ENCODE measurements around the gene MRTFA.
"Not testable (repeated sequence)": the region's sequence is repeated elsewhere in the genome, so short reads cannot be mapped to it uniquely, and the experiment has no call there.

Gene MRTFA

DNA sequence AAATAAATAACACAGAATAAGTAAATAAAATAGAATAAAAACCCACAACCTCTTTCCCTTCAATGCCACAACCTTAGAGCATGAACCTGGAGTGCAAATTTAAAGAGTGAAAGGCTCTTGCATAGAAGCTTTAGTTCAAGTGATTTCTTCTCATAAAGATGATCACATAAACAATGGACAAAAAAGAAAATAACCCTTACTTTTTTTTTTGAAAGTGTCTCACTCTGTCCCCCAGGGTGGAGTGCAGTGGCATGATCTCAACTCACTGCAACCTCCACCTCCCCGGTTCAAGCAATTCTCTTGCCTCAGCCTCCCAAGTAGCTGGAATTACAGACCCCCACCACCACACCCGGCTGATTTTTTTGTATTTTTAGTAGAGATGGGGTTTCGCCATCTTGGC lies 10.7 kb downstream of the MRTFA start:
- DNase-seq: not testable (repeated sequence)

DNA sequence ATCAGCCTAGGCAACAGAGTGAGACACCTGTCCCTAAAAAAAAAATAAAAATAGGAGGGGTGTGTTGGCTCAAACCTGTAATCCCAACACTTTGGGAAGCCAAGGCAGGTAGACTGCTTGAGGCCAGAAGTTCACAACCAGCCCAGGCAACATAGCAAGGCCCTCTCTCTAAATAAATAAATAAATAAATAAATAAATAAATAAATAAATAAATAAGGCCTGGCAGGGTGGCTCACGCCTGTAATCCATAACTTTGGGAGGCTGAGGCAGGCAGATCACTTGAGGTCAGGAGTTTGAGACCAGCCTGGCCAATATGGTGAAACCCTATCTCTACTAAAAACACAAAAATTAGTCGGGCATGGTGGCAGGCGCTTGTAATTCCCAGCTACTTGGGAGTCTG lies 11.2 kb downstream of the MRTFA start:
- not testable (repeated sequence) for DNase-seq

- DNase-seq: no peak
Measured at GRCh38 chr22:40624770-40625169, 11.7 kb downstream of the MRTFA start.

- DNase-seq: no peak
Measured at GRCh38 chr22:40621309-40622151, 15.0 kb downstream of the MRTFA start.

- no peak for DNase-seq
Measured at GRCh38 chr22:40620464-40621046, 16.0 kb downstream of the MRTFA start.

GRCh38 chr22:40618400-40618799 lies 18.1 kb downstream of the MRTFA start:
- DNase-seq: no peak

GRCh38 chr22:40616578-40616977 lies 19.9 kb downstream of the MRTFA start:
- no peak for DNase-seq

- DNase-seq: no peak
Measured at GRCh38 chr22:40613067-40613466, 23.5 kb downstream of the MRTFA start.

DNA sequence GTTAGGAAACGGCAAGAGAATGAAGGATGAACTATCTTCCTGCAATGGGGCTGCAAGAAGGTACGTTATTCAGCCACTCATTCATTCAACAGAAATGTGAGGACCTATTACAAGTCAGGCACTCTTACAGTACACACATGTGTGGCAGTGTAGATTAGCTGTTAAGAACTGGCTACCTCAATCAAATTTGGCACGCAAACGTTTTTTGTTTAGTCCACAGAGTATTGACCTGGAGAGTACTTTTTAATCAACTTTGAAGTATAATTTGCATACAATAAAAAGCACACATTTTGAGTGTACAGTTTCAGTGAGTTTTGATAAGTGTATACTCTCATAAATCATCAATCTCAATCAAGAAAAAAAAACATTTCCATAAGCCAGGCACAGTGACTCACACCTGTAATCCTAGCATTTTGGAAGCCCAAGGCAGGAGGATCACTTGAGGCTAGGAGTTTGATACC lies 24.2 kb downstream of the MRTFA start:
- no peak for DNase-seq

DNA sequence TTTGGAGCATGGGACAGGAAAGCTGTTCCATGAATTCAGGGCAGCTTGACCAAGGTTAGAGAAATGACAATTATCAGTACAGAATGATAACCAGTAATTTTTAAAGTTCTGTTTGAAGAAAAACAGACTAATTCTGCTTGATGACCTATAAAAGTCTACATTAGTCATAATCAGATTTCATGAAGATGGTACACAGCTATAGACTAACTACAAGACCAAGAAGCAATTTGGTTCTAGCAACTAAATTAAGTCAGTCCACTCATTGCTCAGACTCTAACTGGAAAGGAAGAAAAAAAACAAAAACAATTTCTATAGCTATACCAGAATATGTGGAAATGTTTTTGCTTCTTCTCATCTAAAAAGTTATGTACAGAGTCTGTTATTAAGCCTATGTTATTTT lies 24.9 kb downstream of the MRTFA start:
- no peak for DNase-seq

DNA sequence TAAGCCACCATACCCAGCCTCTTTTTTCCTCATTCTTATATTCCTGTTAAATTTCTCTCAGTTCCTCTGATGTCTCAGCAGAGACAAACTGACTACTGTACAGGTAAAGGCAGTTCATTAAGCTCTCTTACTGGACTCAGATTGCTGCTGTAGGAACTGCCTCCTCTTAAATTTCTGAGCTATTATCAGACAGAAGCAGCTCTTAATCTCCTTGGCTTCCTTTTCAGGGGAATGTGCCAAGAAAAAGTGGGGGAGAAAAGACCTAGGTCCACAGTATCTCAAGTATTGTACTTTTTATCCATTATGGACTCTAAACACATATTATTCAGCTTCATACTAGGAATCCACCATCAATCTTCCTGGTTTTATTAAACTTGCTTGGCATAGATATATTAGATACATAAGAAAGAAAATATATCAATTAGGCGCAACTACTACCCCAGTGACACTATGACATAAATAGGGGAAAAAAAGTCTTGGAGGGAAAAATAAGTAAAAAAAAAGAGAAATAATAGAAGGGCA lies 26.1 kb downstream of the MRTFA start:
- DNase-seq: no peak

- DNase-seq: no peak
Measured at GRCh38 chr22:40609216-40609615, 27.3 kb downstream of the MRTFA start.

DNA sequence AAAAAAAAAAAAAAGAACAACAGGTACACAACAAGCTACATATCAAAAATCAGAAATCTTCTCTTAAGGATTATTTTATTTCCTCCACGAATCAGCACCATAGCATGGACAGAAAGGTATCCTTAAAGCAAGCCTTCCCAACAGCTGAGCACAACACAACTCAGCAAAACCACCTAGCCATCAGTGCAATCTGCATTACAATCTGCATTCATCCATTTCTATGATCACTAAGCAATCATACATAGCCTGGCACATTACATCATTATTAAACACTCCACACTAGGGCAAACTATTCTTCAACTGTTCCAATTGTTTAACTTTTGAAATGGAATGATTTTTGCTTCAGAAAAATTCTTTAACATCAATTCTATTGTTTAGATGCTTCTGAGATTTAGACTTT lies 29.0 kb downstream of the MRTFA start:
- no peak for DNase-seq

DNA sequence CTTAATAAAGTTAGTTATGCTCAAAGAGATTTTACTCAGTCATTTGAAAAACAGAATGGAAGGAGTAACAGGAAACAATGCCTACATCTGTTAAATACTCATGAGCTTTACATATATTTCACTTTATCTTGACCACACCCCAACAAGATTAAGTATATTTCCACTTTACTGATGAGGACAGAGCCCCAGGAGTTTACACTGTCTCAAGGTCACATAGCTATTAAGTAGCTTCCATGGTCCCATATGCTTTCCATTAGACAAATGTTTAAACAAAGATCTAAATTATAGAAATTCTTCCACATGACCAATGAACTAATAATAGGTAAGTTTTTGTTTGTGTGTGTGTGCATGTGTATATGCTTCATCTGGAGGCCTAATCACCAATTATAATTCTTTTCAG lies 30.2 kb downstream of the MRTFA start:
- no peak for DNase-seq

DNA sequence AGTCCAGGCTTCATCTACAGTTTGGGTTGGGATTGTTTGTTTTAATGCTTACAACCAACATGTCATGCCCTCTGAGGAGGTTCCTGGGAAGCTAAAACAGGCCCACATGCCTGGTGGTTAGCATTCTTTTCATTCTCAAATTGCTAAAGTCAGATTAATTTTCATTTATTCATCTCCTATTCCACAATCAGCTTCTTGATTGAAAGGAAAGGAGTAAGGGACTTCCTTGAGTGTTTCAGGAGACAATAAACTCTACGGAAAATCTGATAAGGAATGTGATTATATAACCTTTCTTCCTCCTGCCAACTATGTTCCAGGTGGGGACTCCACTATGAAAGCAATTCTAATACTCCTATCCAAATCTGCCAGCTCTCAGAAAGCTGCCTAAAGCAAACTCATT lies 30.8 kb downstream of the MRTFA start:
- no peak for DNase-seq

DNA sequence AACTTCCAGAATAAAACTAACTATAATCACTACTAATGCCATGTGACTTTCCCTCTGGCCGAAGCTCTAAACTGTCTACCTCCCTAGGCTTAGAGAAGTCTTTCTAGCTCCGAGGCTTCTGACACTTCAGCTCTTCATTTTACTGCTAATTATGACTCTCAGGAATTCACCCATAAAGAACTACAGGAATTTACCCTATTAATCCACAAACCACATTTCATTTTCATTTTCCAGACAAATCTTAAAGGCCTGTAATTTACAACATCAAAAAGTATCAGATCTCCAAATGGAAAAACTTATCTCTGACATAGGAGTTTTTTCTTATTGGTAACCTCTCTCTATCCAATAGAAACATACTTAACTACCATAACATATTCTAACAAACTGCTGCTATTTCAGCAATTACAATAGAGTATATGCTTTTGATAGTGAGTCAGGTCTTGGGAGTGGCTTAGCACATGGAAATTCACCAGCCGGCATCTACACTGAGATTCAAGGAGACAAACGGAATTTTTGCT lies 33.4 kb downstream of the MRTFA start:
- no peak for DNase-seq

DNA sequence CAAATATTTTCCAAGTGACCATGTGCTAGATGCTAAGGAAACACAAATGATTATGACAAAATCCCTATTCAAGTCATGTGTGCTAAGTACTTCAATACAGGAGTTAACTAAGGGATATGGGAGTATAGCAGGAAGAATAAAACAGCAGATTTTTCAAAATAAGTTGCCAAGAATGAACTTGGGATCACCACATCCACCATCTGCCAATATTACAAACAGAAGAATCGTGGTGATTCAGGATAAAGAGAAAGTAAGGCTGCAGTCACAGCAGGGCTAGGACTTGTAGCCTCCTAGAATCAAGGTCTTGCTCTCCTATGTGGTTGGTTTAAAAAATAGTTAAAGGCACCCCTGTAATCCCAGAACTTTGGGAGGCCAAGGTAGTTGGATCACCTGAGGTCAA lies 34.3 kb downstream of the MRTFA start:
- DNase-seq: no peak

GRCh38 chr22:40599731-40600130 lies 36.8 kb downstream of the MRTFA start:
- no peak for DNase-seq

DNA sequence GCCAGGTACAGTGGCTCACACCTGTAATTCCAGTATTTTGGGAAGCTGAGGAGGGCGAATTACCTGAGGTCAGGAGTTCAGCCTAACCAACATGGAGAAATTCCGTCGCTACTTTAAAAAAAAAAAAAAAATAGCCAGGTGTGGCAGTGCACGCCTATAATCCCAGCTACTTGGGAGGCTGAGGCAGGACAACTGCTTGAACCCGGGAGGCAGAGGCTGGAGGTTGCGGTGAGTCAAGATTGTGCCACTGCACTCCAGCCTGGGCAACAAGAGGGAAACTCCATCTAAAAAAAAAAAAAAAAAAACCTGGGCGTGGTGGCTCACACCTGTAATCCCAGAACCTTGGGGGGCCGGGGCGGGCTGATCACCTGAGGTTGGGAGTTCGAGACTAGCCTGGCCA lies 37.8 kb downstream of the MRTFA start:
- DNase-seq: not testable (repeated sequence)

GRCh38 chr22:40597526-40598430 lies 38.7 kb downstream of the MRTFA start:
- DNase-seq: no peak

DNA sequence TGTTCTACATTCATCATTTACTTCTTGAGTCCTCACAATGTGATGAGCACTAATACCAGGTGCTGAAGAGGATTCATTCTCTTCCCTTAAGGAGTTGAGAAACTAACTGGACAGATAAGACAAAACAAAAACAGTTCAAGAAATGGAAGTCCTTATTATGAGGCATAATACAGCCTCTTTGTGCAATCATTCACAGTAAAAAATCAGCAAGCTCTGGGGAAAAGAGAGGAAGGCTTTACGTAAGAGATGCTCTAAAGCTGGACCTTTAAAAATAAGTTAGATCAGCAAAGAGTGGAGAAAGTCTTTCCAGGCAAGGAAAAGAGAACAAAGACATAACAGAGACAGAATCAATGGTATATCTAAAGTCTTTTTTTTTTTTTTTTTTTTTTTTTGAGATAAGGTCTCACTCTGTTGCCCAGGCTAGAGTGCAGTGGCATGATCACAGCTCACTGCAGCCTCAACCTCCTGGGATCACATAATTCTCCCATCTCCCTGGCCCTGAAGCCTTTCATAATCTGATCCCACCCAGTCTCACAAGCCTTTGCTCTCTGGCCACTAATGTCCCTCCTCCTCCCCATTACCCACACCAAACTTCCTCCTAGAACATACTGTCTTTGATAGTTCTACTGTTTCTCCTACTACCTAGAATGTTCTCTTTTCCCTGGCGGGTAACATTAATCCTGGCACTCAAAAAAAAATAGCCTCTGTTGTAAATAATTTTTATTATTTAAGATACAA lies 40.9 kb downstream of the MRTFA start:
- DNase-seq: no peak

- DNase-seq: no peak
Measured at GRCh38 chr22:40594924-40595323, 41.6 kb downstream of the MRTFA start.

Data from SHP77 (cell line).